Spleen (tissue), 7 donors: Measurements from ENCODE around the gene PLCB4.

Experiments used
- CTCF ChIP-seq, 11 experiments: fragments of 200-600 bp in 7 of 11; fragments of 450-650 bp in 4 of 11; sonication (generic) in 4 of 11; IDR thresholded peaks in 8 of 11; conservative IDR thresholded peaks in 3 of 11; 1 replicate in 7 of 11; 2 replicates in 4 of 11; pipeline versions ENCODE4 v1.4.0 to v1.8.0; 2016 to 2021; ENCODE audit warnings: antibody characterized with exemption in 11 of 11, inconsistent platforms in 4 of 11, mild to moderate bottlenecking in 1 of 11
- POLR2A ChIP-seq, 3 donors: fragments of 450-650 bp; IDR thresholded peaks; one replicate each; pipeline ENCODE4 v1.5.1; 2017; ENCODE audit warnings: antibody characterized with exemption in 3 of 3, mild to moderate bottlenecking in 1 of 3
- POLR2AphosphoS5 ChIP-seq, 3 donors: sonication (generic); formaldehyde crosslinking; IDR thresholded peaks; one replicate each; pipeline ENCODE4 v1.5.1; 2017; ENCODE audit warnings: antibody characterized with exemption in 3 of 3
- donor health status: DM: no; HTN: no; CAD: no; lungs with moderate emphysema.
- donor health status: DM: no; HTN: no; CAD: no.
- donor health status: DM: no; HTN: no; CAD: no.

- TF ChIP-seq CTCF (IDR thresholded peaks at IDR 0.05 in 8 of 11, conservative IDR thresholded peaks at IDR 0.05 in 3 of 11) (no peak), POLR2A (IDR thresholded peaks at IDR 0.05) (no peak), POLR2AphosphoS5 (IDR thresholded peaks at IDR 0.05) (no peak)
Observed at GRCh38 chr20:9276966-9277468, 208.1 kb downstream of the PLCB4 start.
